Fibroblast of villous mesenchyme (primary cell): ENCODE results near the gene TOGARAM1. TPM values are rescaled to one million over a fixed set of nuclear protein-coding genes. Genes with fewer than 3 reads are reported as not detected.

ENCODE experiments used
- DNase-seq: peaks from one replicate; pipeline ENCODE4 v3.0.0-alpha.2; 2010; ENCODE audit warnings: low read depth
- H3K4me3 ChIP-seq: 2 replicates; pipeline ENCODE4 v1.5.1; 2011; ENCODE audit warnings: low read depth, mild to moderate bottlenecking, low read length
- CTCF ChIP-seq: IDR thresholded peaks from 2 replicates; pipeline ENCODE4 v1.5.1; 2012; ENCODE audit warnings: low read depth, mild to moderate bottlenecking, low read length; ENCODE audit not compliant: insufficient read depth
- total RNA-seq: library from RNA; depleted of rRNA; stranded (reverse); fragments of >200 nt; gene quantifications from 2 replicates; pipeline ENCODE4 v1.2.3, GENCODE V29; 2012

Gene TOGARAM1
- total RNA-seq, 1 donor = 22.5 TPM

- H3K4me3 ChIP-seq = no peak overlapping the region
- TF ChIP-seq CTCF = no peak
- DNase-seq = no peak
Observed at GRCh38 chr14:44971459-44971858, 9.5 kb downstream of the TOGARAM1 start.

- no peak for TF ChIP-seq CTCF
- DNase-seq = no peak
- no peak overlapping the region for H3K4me3 ChIP-seq
Observed at GRCh38 chr14:44979273-44979672, 17.3 kb downstream of the TOGARAM1 start.

DNA sequence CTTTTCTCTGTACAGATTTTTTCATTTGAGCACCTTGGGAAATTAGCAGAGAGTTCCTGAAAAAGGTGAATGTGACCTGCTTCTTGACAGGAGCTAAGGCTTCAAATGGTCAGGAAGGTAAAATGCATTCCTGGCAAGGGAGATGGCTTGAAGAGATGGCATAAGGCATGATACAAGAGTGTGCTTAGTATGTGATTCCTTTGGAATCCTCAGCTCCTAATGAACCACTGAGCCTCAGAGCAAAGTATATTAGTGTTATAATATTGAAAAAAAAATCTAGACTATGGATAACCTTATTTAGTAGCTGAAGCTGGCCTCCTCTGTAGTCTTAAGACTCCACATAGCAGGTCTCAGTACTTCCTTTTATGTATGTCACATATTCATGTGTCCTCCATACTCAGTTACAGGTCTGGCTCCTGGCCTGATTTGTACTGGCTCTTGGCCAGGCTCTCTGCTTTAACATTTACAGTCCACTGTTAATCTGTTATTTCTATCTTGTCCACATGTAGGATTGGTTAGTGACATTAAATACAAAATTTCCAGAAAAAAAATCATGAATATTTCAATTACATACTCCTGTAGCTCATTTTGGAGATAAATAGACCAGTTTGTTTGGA, 17.9 kb downstream of the TOGARAM1 start:
- no peak overlapping the region for H3K4me3 ChIP-seq
- no peak for TF ChIP-seq CTCF
- no peak for DNase-seq

GRCh38 chr14:44981198-44981597, 19.2 kb downstream of the TOGARAM1 start:
- no peak overlapping the region for H3K4me3 ChIP-seq
- no peak for TF ChIP-seq CTCF
- no peak for DNase-seq

GRCh38 chr14:44982594-44982993, 20.6 kb downstream of the TOGARAM1 start:
- peak; percentile 57 for DNase-seq

DNA sequence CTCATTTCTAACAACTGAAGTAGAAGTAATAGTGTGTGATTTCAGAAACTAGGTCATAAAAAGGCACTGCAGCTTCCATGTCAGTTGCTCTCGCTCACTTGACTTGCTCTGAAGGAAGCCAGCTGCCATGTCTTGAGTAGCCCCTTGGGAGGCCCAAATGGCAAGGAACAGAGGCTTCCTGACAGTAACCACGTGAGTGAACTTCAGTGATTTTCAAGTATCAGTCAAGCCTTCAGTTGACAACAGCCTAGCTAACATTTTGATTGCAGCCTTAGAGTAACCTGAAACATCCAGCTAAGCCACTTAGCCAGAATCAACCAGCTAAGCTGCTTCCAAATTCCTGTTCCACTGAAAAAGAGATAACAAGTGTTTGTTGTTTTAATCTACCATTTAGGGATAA, 26.7 kb downstream of the TOGARAM1 start:
- no peak for DNase-seq
- TF ChIP-seq CTCF = no peak
- H3K4me3 ChIP-seq = no peak overlapping the region

More at GRCh38 chr14:44982594-44982993, 20.6 kb downstream of the TOGARAM1 start:
- TF ChIP-seq CTCF = no peak
- H3K4me3 ChIP-seq = no peak overlapping the region
